ENCODE results near the gene B4GALT3. TPM values are rescaled to one million over a fixed set of nuclear protein-coding genes. Genes with fewer than 3 reads are reported as not detected.
"Not testable (repeated sequence)": the region's sequence is repeated elsewhere in the genome, so short reads cannot be mapped to it uniquely, and the experiment has no call there.

B4GALT3 gene
- 38.4 TPM for polyA plus RNA-seq
- long read RNA-seq, donor 1, partial matches to known transcripts: 0 of 7 reads
- long read RNA-seq, donor 1, other reads (novel, unspliced or antisense): 0 of 7 reads
- long read RNA-seq, donor 2, transcript B4GALT3-201 (8 exons, 1,911 nt): minor isoform, 6 of 18 reads
- long read RNA-seq, donor 2, transcript B4GALT3-209 (2 exons, 308 nt): major isoform, 11 of 18 reads
- long read RNA-seq, donor 2, partial matches to known transcripts: 0 of 18 reads
- long read RNA-seq, donor 2, other reads (novel, unspliced or antisense): 0 of 18 reads
- long read RNA-seq, donor 3: 0 reads
- long read RNA-seq, donor 4, partial matches to known transcripts: 0 of 1 reads
- long read RNA-seq, donor 4, other reads (novel, unspliced or antisense): 0 of 1 reads
- long read RNA-seq, donor 5, transcript B4GALT3-209 (2 exons, 308 nt): major isoform, 5 of 13 reads
- long read RNA-seq, donor 5, transcript B4GALT3-201 (8 exons, 1,911 nt): major isoform, 5 of 13 reads
- long read RNA-seq, donor 5, partial matches to known transcripts: 0 of 13 reads
- long read RNA-seq, donor 5, other reads (novel, unspliced or antisense): 0 of 13 reads
- long read RNA-seq, donor 6, transcript B4GALT3-201 (8 exons, 1,911 nt): major isoform, 6 of 15 reads
- long read RNA-seq, donor 6, partial matches to known transcripts: 5 of 15 reads
- long read RNA-seq, donor 6, other reads (novel, unspliced or antisense): 0 of 15 reads
- long read RNA-seq, donor 7, partial matches to known transcripts: 13 of 18 reads
- long read RNA-seq, donor 7, other reads (novel, unspliced or antisense): 0 of 18 reads
- long read RNA-seq, donor 8, transcript B4GALT3-201 (8 exons, 1,911 nt): major isoform, 7 of 13 reads
- long read RNA-seq, donor 8, partial matches to known transcripts: 0 of 13 reads
- long read RNA-seq, donor 8, other reads (novel, unspliced or antisense): 0 of 13 reads
- long read RNA-seq, donor 9, partial matches to known transcripts: 0 of 7 reads
- long read RNA-seq, donor 9, other reads (novel, unspliced or antisense): 0 of 7 reads
- long read RNA-seq, donor 10, transcript B4GALT3-201 (8 exons, 1,911 nt): major isoform, 6 of 18 reads
- long read RNA-seq, donor 10, partial matches to known transcripts: 5 of 18 reads
- long read RNA-seq, donor 10, other reads (novel, unspliced or antisense): 0 of 18 reads
- long read RNA-seq, donor 11, transcript B4GALT3-201 (8 exons, 1,911 nt): major isoform, 6 of 10 reads
- long read RNA-seq, donor 11, partial matches to known transcripts: 0 of 10 reads
- long read RNA-seq, donor 11, other reads (novel, unspliced or antisense): 0 of 10 reads

DNA sequence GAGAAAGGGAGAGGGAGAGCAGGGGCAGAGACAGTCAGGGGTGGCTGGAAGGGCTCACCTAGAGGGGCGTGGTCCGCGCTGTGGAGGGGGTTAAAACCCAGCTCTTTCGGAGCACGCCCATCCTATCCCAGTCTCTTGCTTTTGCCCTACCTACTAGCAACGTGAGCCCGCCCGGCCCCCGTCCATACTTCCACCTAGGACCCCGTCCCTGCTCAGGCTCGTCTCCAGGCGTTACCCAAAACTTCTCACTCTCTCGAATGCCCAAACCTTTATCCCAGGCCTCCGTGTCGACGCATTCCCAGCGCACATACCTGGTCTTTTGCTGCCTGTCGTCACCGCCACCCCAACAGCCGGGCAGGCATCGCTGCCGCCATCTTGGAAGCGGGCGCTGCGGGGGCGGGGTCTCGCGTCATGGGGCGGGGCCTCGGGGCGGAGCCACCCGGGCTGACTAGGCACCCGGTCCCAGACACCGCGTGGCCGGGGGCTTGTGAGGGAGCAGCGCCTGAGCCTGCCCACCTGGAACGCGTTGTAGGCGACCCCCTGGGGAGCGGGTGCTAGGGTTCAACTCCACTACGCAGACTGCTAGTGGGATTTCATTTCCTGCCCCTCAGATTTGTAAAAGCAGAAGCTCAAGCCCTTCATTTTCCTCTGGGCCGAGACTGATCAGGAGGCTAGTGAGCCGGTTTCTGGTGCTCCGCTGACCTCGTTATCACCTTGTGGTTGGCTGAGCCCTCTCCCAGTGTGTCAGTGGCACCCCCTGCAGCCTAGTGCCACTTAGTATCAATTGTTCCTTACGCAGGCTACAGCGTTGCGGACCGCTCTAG is at the start of gene B4GALT3:
TSS of gene B4GALT3 (minus strand) at position 396 of the 824 bp plus-strand sequence. CDS start 1,447 bp downstream, outside the sequence.
- H3K4me1 ChIP-seq (ENCODE audit: control insufficient read depth, insufficient read depth, low read length): peaks cover 12% of the 10 kb centered on the region
- peaks cover 32% of the 10 kb centered on the region for H3K36me3 ChIP-seq (ENCODE audit: control insufficient read depth, insufficient read depth, low read length)
- no CpG with 5 or more reads among the region's 50 CpGs for WGBS (ENCODE audit: insufficient coverage, low lambda C conversion rate)
- H3K9me3 ChIP-seq (ENCODE audit: control insufficient read depth, low read depth, low read length): no peaks in the 10 kb centered on the region
- H3K27ac ChIP-seq (ENCODE audit: low read length): peak within 1 kb of the TSS; percentile 55
- H3K4me3 ChIP-seq (ENCODE audit: low read length): peak within 1 kb of the TSS; percentile 92
- DNase-seq: peak; percentile 62 to 91
- no peaks in the 10 kb centered on the region for H3K27me3 ChIP-seq (ENCODE audit: control insufficient read depth, insufficient read depth, low read length)

DNA sequence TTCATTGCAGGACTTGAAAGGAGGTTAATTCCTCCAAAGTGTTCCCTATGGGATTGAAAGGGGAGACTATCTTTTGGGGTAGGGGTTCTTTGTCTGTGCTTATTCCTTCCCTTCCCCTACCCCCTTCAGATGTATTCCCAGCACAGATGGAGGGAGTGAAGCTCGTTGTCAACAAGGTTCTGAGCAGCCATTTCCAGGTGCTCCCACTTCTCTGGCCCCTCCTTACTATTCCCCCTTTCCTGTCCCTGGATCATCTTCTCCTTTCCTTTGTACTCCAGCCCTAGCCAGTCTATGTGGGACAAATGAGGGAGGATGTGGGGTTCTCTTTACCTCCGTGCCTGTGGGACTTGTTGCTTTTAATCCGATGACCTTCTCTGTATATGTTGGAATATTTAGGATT is 49.5 kb upstream of the B4GALT3 start:
- no peak for DNase-seq
- peak overlapping the region; percentile 46 for H3K27ac ChIP-seq (ENCODE audit: low read length)
- no peaks in the 10 kb centered on the region for H3K27me3 ChIP-seq (ENCODE audit: control insufficient read depth, insufficient read depth, low read length)
- no CpG with 5 or more reads among the region's 3 CpGs for WGBS (ENCODE audit: insufficient coverage, low lambda C conversion rate)
- H3K36me3 ChIP-seq (ENCODE audit: control insufficient read depth, insufficient read depth, low read length): peaks cover 31% of the 10 kb centered on the region
- no peaks in the 10 kb centered on the region for H3K9me3 ChIP-seq (ENCODE audit: control insufficient read depth, low read depth, low read length)
- peaks cover 68% of the 10 kb centered on the region for H3K4me1 ChIP-seq (ENCODE audit: control insufficient read depth, insufficient read depth, low read length)
- peak overlapping the region; percentile 77 for H3K4me3 ChIP-seq (ENCODE audit: low read length)

DNA sequence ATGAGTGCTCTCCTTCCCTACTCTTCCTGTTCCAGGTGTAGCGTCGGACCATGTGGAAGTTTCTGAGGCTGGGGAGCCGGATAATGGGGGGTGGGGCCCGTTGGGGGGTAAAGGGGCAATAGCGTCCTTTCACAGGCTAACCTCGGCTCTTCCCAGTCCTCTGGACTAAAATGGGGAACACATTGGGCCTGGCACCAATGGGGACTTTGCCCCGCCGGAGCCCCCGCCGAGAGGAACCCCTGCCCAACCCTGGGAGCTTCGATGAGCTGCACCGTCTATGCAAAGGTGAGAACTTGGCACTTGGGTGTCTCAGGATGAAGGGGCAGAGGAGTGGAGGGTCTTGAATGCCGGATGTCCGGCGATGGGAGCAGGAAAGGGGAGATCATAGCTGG is 49.0 kb upstream of the B4GALT3 start:
- Histone ChIP-seq H3K9me3 (ENCODE audit: control insufficient read depth, low read depth, low read length) (no peaks in the 10 kb centered on the region), H3K36me3 (ENCODE audit: control insufficient read depth, insufficient read depth, low read length) (peaks cover 31% of the 10 kb centered on the region), H3K4me1 (ENCODE audit: control insufficient read depth, insufficient read depth, low read length) (peaks cover 68% of the 10 kb centered on the region), H3K27ac (ENCODE audit: low read length) (peak overlapping the region; percentile 46), H3K27me3 (ENCODE audit: control insufficient read depth, insufficient read depth, low read length) (no peaks in the 10 kb centered on the region), H3K4me3 (ENCODE audit: low read length) (peak overlapping the region; percentile 77)
- WGBS (ENCODE audit: insufficient coverage, low lambda C conversion rate): no CpG with 5 or more reads among the region's 15 CpGs
- no peak for DNase-seq

DNA sequence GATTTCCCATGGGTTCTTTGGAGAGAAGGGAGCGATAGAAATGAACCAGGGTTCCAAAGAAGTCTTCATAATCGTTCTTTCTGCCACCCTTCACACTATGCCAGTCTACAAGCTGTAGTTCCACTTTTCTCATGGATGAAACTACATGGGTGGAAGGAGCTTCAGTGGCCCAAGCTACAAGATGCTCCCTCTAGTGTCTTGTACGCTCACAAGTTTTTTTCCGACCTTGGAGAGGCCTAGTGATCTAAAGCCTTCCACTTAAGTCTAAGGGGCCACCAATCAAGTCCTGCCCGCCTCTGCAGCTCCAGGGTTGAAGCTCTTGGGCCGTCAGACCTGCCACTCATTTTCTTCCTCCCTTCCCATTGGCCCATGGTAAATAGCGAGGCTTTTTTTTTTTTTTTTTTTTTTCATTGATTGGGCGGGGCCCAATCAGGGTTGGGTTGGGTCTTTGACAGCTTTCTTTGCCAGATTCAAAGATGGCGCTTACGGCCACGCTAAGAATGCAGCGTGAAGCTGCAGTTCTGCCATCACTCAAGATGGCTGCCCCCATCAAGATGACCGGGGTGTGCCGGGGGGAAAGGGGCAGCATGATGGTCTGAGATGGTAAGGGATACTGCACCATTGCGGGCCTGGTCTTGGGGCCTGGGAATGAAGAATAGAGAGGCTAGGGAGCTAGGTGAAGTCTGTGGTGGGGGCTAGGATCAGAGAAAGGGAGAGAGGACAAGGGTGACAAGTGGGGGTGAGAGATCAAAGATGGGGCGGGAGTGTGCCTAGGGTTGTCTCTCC is 48.4 kb upstream of the B4GALT3 start, which contains the start of gene TOMM40L:
TSS of gene TOMM40L (plus strand) at position 527 of the 786 bp plus-strand sequence. CDS start 430 bp downstream, outside the sequence.
- WGBS (ENCODE audit: insufficient coverage, low lambda C conversion rate): 0% methylated on average over 1 of the region's 16 CpGs
- peaks cover 70% of the 10 kb centered on the region for H3K4me1 ChIP-seq (ENCODE audit: control insufficient read depth, insufficient read depth, low read length)

DNA sequence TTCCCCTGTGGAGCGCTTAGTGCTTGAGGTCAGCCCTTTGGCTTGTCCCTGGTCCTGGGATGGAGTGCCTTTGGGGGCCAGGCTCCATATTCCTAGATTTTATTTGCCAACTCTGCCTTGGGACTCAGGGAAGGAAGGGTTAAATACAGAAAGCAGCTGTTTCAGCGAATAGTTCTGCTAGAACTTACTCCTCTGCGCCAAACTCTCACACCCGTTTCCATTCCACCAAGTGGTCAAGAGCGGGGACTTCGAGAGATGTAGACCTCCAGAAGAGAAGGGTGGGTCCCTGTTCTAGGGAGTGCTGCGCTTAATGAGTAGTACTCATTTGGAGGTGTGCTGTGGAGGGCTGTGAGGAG is 47.8 kb upstream of the B4GALT3 start:
- no peaks in the 10 kb centered on the region for H3K27me3 ChIP-seq (ENCODE audit: control insufficient read depth, insufficient read depth, low read length)
- WGBS (ENCODE audit: insufficient coverage, low lambda C conversion rate): no CpG with 5 or more reads among the region's 7 CpGs
- no peaks in the 10 kb centered on the region for H3K9me3 ChIP-seq (ENCODE audit: control insufficient read depth, low read depth, low read length)
- peaks cover 73% of the 10 kb centered on the region for H3K4me1 ChIP-seq (ENCODE audit: control insufficient read depth, insufficient read depth, low read length)
- H3K27ac ChIP-seq (ENCODE audit: low read length): peak overlapping the region; percentile 95
- peaks cover 22% of the 10 kb centered on the region for H3K36me3 ChIP-seq (ENCODE audit: control insufficient read depth, insufficient read depth, low read length)
- no peak overlapping the region for H3K4me3 ChIP-seq (ENCODE audit: low read length)
- DNase-seq: no peak

More for the DNA sequence above, 48.4 kb upstream of the B4GALT3 start, which contains the start of gene TOMM40L:
- Histone ChIP-seq H3K4me3 (ENCODE audit: low read length) (peak within 1 kb of the TSS; percentile 77), H3K27me3 (ENCODE audit: control insufficient read depth, insufficient read depth, low read length) (no peaks in the 10 kb centered on the region), H3K27ac (ENCODE audit: low read length) (peak within 1 kb of the TSS; percentile 95), H3K9me3 (ENCODE audit: control insufficient read depth, low read depth, low read length) (no peaks in the 10 kb centered on the region), H3K36me3 (ENCODE audit: control insufficient read depth, insufficient read depth, low read length) (peaks cover 28% of the 10 kb centered on the region)
- peak; percentile 98 to 99 for DNase-seq

DNA sequence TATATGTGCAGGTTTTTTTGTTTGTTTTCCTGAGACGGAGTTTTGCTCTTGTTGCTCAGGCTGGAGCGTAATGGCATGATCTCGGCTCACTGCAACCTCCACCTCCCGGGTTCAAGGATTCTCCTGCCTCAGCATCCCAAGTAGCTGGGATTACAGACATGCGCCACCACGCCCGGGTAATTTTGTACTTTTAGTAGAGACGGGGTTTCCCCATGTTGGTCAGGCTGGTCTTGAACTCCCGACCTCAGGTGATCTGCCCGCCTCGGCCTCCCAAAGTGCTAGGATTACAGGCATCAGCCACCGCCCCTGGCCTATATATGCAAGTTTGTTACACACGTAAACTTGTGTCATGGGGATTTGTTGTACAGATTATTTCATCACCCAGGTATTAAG is 47.4 kb upstream of the B4GALT3 start:
- 30% methylated on average over 2 of the region's 13 CpGs for WGBS (ENCODE audit: insufficient coverage, low lambda C conversion rate)
- not testable (repeated sequence) for H3K4me3 ChIP-seq (ENCODE audit: low read length); DNase-seq; H3K27me3 ChIP-seq (ENCODE audit: control insufficient read depth, insufficient read depth, low read length); H3K9me3 ChIP-seq (ENCODE audit: control insufficient read depth, low read depth, low read length)
- Histone ChIP-seq H3K36me3 (ENCODE audit: control insufficient read depth, insufficient read depth, low read length) (peaks cover 18% of the 10 kb centered on the region), H3K4me1 (ENCODE audit: control insufficient read depth, insufficient read depth, low read length) (peaks cover 72% of the 10 kb centered on the region), H3K27ac (ENCODE audit: low read length) (peak overlapping the region; percentile 95)

DNA sequence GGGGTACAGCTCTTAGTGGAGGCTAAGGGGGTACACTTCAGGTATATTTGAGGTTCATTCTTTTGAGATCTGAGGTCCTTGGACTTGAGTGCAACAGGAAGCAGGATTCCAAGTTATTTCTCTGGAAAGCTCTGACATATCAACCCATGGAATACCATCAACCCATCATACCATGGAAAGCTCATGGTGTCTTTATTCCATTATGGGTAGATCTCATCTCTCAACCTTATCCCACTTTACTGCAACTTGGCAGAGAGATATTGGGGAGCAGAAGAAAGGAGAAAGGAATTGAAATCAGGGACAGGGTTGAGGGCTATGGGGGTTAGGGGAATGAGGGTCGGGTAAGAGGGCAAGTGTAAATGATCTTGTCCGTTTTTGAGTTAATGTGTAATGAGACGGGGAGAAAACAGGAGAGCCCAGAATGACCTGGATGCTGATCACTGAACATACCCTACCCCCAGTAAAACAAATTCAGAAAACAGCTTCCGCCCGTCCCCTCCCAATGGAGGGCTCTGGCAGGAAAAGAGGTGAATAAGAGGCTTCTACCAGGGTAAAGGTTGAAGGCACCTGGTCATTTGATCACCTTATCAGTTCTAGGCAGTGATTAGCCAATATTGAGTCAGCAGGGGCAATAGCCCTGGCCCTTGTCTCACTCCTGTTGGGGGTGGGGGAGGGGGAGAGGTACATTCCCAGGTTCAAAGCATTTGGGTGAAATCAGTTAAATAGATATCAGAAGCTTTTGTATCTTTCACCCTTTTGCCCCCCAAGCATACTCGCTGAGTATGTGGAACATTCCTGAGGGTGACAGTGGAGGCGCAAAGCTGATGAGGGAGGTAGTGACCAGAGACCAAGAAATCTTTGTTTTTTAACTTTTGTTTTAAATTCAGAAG is 46.7 kb upstream of the B4GALT3 start:
- H3K9me3 ChIP-seq (ENCODE audit: control insufficient read depth, low read depth, low read length): no peaks in the 10 kb centered on the region
- H3K27me3 ChIP-seq (ENCODE audit: control insufficient read depth, insufficient read depth, low read length): no peaks in the 10 kb centered on the region
- 20% methylated on average over 1 of the region's 7 CpGs for WGBS (ENCODE audit: insufficient coverage, low lambda C conversion rate)
- peaks cover 73% of the 10 kb centered on the region for H3K4me1 ChIP-seq (ENCODE audit: control insufficient read depth, insufficient read depth, low read length)
- H3K27ac ChIP-seq (ENCODE audit: low read length): peak overlapping the region; percentile 95
- H3K4me3 ChIP-seq (ENCODE audit: low read length): no peak overlapping the region
- H3K36me3 ChIP-seq (ENCODE audit: control insufficient read depth, insufficient read depth, low read length): peaks cover 12% of the 10 kb centered on the region
- peak; percentile 85 to 93 for DNase-seq

DNA sequence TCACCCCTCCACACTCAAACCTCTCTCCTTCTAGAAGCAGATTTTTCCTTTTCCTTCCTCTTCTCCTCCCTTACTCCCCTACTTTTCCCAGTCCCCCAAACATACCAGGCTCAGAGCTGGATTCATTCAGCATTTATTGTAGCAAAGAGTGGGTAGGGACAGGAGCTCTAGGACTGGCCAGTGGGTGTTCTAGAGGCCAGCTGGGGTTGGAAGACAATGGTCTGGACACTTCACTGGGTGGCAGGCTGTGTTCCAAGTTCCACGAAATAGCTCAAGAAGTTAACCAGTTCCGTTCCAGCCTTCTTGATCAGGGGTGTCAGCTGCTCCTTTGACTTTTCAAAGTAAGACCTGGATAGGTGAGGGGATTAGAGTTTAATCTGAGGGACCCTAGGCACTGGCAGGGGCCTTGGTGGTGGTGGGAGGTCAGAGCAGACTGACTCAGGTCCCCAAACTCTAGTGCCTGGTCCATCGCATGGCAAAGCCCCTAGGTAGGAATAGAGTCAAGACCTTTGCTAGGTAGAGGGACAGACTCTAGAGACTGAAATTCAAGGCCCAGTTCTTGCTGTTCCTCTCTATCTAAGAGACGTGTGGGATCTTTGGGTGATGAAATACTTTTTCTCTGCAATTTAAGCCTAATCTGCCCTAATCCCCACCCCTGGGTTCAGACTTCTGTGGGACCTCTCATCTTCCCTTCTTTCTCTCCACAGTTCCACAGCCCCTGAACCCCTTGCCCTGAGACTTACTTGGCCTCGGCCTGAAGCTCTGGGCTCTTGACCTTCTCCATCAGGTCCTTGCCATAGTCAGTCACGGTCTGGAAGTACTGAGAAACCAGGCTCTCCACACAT is 45.1 kb upstream of the B4GALT3 start:
- Histone ChIP-seq H3K9me3 (ENCODE audit: control insufficient read depth, low read depth, low read length) (no peaks in the 10 kb centered on the region), H3K36me3 (ENCODE audit: control insufficient read depth, insufficient read depth, low read length) (no peaks in the 10 kb centered on the region), H3K4me1 (ENCODE audit: control insufficient read depth, insufficient read depth, low read length) (peaks cover 73% of the 10 kb centered on the region), H3K27ac (ENCODE audit: low read length) (peak overlapping the region; percentile 95), H3K27me3 (ENCODE audit: control insufficient read depth, insufficient read depth, low read length) (no peaks in the 10 kb centered on the region), H3K4me3 (ENCODE audit: low read length) (no peak overlapping the region)
- DNase-seq: no peak
- no CpG with 5 or more reads among the region's 6 CpGs for WGBS (ENCODE audit: insufficient coverage, low lambda C conversion rate)

Data from large intestine (tissue), 12 donors.